GM19193 (cell line): ENCODE measurements around the gene BRD3OS.

Source experiments
- POLR2A ChIP-seq: IDR thresholded peaks from 4 replicates; pipeline ENCODE4 v1.6.1; 2011; ENCODE audit not compliant: insufficient read depth, insufficient read length; ENCODE audit errors: extremely low read depth

Gene BRD3OS

GRCh38 chr9:134067904-134068743 is 42.8 kb downstream of the BRD3OS start, which contains the start of gene BRD3:
Gene BRD3, minus strand, starts transcription at chr9:134068026. Its CDS starts 14,549 bp downstream, at chr9:134053477.
- TF ChIP-seq POLR2A = peak; percentile 51

GRCh38 chr9:134068744-134069479 is 43.6 kb downstream of the BRD3OS start:
- no peak for TF ChIP-seq POLR2A

GRCh38 chr9:134069480-134070399 is 44.5 kb downstream of the BRD3OS start:
- TF ChIP-seq POLR2A = no peak

- TF ChIP-seq POLR2A = no peak
Observed at GRCh38 chr9:134071149-134071548, 45.9 kb downstream of the BRD3OS start.

GRCh38 chr9:134073500-134073899 is 48.2 kb downstream of the BRD3OS start:
- TF ChIP-seq POLR2A = no peak

GRCh38 chr9:134076644-134077043 is 51.4 kb downstream of the BRD3OS start:
- no peak for TF ChIP-seq POLR2A
